ENCODE data around the gene FUS.

GRCh38 chr16:31215287-31216162 lies 35.6 kb downstream of the FUS start:
- TF ChIP-seq PKNOX1 (IDR thresholded peaks at IDR 0.05) = 0 out of 2 replicates have a peak, but pooled peaks have one; percentile 14
- TF ChIP-seq BHLHE40 (IDR thresholded peaks at IDR 0.05; ENCODE audit: borderline replicate concordance) = no peak
- TF ChIP-seq FOXM1 (IDR thresholded peaks at IDR 0.05; ENCODE audit: borderline replicate concordance) = no peak
- no peak for TF ChIP-seq ZNF384 (IDR thresholded peaks at IDR 0.05)
- TF ChIP-seq SP1 (IDR thresholded peaks at IDR 0.05) = no peak
- no peak for TF ChIP-seq SUZ12 (IDR thresholded peaks at IDR 0.05)
